ENCODE measurements around the gene TPSD1.
"Not testable (repeated sequence)": the region's sequence is repeated elsewhere in the genome, so short reads cannot be mapped to it uniquely, and the experiment has no call there.

Gene TPSD1

DNA sequence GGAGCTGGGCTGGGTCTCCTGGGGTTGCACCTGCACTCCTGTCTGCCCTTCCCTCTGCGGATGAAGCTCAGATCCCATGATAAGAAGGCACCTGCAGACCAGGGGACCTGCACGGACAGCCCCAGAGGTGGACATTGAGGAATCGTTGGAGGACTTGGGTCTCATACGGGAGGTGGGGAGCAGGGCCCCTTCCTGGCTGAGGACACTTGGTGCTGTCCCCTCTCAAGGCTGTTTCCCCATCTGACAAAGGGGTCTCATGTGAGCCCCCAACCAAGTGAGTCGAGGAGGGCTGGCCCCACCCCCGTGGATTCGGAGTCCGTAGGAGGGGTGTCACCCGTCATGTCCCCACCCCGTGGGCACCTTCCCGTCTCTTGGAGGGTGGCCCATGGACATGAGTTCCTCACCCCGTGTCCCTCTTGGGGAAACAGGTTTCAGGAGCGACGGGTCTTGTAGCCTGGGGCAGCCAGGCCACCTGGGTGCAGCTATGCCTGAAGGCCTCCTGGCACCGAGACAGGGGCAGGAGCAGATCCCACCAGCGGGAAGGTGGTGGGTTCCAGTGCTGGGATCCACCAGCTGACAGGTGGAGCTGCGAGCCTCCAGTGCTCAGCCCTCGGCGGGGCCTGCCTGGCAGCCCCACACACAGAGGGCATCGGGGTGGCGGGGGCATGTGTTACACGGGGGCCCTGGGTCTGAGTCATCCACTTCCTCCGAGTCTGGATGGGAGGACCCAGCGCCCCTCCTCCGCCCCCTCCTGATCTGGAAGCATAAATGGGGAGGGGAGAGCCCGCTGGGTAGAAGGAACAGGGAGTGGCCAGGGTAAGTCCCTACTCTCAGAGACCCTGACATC lies at the start of gene TPSD1:
TSS of gene TPSD1 (plus strand) at position 794 of the 847 bp plus-strand sequence. CDS start 212 bp downstream, outside the sequence.
- DNase-seq (ENCODE audit: low read depth); H3K4me3 ChIP-seq (ENCODE audit: low read depth, low read length): not testable (repeated sequence)

DNA sequence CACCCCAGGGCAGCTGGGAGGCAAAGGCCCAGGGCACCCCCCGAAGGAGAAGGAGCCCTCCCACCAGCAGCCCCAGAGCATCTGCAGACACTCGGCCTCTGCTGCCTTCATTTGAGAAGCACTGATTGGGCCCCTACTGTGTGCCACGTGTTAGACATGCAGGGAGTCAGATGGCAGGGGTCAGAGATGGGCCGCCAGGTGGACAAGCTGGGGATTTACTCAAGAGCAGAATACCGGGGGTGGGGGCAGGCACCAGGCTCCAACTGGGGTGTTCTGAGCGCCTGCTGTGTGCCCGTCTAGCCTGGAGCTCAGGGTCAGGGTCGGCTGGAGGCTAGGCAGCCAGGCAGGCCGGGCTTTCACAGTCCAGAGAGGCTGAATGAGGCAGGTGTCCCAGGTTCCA lies 49.5 kb upstream of the TPSD1 start:
- no peak for DNase-seq (ENCODE audit: low read depth)
- H3K4me3 ChIP-seq (ENCODE audit: low read depth, low read length), result no peak overlapping the region

DNA sequence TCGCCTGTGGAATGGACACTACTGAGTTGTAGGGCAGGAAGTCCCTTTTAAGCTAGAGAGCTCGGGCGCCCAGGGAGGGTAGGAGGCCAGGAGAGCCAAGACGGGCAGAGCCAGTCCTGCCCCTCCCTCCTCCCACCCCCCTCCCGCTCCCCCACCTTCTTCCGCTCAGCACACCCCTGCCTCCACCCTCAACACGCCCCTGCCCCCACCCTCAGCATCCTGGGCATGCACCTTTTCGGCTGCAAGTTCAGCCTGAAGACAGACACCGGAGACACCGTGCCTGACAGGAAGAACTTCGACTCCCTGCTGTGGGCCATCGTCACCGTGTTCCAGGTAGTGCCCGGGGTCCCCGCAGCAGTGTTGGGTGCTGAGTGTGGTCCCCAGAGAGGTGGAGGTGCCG lies 49.1 kb upstream of the TPSD1 start:
- DNase-seq (ENCODE audit: low read depth), result no peak

DNA sequence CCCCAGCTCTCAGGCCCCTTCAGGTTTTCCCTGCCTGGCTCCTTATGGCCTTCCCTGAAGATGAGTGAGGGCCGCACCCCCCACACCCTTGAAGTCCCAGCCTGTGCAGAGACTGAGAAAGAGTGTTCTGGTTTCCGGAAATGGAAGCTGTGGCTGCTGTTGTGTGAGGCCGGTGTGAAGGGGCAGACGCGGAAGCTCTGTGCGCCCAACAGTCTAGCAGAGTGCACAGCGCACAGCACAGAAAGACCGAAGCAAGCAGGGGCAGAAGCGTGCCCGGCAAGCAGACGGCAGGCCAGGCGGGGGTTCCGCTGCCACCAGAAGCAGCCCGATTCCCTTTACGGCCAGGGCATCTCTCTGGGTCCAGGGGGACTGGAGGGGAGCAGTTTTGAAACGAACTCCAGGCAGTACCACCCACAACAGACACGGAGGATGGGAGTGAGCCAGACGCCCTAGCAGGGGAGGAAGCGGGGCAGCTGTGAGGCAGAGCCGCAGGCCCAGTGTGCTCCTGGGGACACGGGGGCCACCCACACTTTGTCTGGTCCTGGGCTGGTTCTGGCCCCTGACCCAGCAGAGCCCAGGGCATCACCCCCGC lies 47.5 kb upstream of the TPSD1 start:
- DNase-seq (ENCODE audit: low read depth), result no peak
- no peak overlapping the region for H3K4me3 ChIP-seq (ENCODE audit: low read depth, low read length)

More for the DNA sequence above, 49.1 kb upstream of the TPSD1 start:
- H3K4me3 ChIP-seq (ENCODE audit: low read depth, low read length), result no peak overlapping the region

DNA sequence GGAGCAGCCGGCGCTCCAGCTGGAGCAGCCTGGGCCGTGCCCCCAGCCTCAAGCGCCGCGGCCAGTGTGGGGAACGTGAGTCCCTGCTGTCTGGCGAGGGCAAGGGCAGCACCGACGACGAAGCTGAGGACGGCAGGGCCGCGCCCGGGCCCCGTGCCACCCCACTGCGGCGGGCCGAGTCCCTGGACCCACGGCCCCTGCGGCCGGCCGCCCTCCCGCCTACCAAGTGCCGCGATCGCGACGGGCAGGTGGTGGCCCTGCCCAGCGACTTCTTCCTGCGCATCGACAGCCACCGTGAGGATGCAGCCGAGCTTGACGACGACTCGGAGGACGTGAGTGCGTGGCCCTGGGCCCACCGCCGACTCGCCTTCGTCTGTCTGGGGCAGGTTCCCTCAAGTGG lies 46.8 kb upstream of the TPSD1 start:
- DNase-seq (ENCODE audit: low read depth), result no peak
- H3K4me3 ChIP-seq (ENCODE audit: low read depth, low read length), result no peak overlapping the region

DNA sequence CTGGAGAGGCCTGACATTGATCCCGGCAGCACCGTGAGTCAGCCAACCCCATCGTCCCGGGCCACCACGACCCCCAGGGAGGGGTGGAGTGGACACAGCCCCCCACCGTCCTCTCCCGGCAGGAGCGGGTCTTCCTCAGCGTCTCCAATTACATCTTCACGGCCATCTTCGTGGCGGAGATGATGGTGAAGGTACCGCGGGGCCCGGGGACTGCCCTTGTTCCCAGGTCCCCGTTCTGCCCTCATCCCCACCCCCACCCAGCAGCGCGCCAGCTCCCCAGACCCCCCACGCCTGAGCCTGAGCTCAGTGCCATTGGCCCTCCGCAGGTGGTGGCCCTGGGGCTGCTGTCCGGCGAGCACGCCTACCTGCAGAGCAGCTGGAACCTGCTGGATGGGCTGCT lies 45.4 kb upstream of the TPSD1 start:
- H3K4me3 ChIP-seq (ENCODE audit: low read depth, low read length), result no peak overlapping the region
- DNase-seq (ENCODE audit: low read depth), result no peak

DNA sequence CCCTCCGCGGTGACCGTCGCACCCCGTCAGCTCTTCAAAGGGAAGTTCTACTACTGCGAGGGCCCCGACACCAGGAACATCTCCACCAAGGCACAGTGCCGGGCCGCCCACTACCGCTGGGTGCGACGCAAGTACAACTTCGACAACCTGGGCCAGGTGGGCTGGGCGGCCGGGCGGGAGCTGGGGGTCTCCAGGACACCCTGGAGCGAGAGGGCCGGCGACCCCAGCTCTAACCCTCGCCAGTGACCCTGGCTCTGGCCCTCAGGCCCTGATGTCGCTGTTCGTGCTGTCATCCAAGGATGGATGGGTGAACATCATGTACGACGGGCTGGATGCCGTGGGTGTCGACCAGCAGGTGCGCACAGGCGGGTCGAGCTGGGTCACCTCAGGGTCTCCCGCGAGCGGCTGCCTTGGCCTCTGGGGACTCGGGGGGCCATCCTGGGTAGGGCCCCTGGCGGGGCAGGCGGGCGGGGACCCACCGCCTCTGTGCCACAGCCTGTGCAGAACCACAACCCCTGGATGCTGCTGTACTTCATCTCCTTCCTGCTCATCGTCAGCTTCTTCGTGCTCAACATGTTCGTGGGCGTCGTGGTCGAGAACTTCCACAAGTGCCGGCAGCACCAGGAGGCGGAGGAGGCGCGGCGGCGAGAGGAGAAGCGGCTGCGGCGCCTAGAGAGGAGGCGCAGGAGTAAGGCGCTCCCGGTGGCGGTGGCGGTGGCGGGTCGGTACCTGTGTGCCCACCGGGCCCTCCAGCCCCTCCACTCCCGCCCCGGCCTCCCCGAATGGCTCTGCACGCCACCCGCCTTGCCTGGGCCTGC lies 44.2 kb upstream of the TPSD1 start:
- no peak for DNase-seq (ENCODE audit: low read depth)
- H3K4me3 ChIP-seq (ENCODE audit: low read depth, low read length), result no peak overlapping the region

DNA sequence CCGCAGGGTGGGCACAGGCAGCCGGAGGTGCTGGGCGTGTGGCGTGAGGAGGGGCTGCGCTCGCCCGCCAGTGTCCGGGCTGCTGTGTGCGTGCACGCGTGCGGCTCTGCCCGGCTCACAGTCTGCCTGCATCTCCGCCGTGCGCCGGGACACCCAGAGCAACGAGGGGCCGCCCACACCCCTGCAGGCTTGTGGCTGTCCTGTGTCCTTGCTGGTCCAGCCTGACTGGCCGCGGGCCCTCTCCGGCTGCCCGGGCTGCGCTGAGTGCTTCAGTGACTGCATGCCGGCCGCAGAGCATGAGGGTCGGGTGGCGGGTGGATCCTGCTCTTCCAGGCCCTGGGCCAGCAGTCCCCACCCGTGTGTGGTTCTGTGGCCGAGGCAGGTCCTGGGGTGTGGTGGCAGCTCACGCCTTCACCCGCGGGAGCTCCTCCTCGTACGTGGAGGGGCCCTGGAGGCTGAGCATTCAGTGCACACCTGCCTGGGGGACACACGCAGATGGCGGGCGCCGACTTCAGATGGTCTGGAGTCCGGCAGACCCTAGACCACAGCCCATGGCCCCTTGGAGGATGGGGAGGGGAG lies 43.2 kb upstream of the TPSD1 start:
- no peak for DNase-seq (ENCODE audit: low read depth)
- H3K4me3 ChIP-seq (ENCODE audit: low read depth, low read length), result no peak overlapping the region

DNA sequence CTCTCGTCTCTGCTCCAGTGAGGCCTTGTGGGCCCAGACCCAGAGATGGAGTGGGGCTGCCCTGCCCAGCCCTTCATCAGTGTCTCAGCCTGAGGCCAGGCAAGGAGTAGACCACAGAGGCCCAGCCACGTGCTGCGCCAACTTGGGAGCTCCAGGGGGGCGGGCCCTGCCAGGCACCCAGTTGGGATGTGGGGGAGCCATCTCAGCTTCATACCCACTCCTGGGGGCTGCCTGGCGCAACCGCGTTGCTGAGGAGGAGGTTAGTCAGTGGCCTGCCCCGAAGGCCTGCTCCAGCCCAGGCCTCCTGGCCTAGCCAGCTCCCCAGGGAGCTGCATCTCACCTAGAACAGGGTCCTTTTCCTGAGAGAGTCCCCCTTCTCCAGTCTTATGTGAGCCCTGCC lies 42.6 kb upstream of the TPSD1 start:
- no peak for DNase-seq (ENCODE audit: low read depth)
- no peak overlapping the region for H3K4me3 ChIP-seq (ENCODE audit: low read depth, low read length)

DNA sequence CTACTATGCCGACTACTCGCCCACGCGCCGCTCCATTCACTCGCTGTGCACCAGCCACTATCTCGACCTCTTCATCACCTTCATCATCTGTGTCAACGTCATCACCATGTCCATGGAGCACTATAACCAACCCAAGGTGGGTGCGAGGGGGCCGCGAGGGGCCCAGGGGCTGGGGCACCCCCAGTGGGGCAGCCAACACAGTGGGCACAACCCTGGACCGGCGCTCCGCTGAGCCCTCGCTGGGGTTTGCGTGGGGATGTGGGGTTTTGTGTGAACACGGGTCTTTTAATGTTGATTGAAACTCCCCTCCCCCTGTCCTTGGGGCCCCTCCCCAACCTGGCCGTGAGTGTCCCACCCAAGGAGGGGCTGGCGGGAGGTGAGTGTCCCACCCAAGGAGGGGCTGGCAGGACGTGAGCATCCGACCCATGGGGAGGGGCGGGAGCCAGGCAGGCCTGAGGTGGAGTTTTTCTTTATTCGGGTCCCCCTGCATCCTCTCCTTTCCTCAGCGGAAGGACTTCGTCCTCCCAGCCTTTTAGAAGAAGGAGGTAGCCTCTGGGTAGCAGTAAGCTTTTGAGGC lies 42.0 kb upstream of the TPSD1 start:
- no peak overlapping the region for H3K4me3 ChIP-seq (ENCODE audit: low read depth, low read length)
- DNase-seq (ENCODE audit: low read depth), result no peak

DNA sequence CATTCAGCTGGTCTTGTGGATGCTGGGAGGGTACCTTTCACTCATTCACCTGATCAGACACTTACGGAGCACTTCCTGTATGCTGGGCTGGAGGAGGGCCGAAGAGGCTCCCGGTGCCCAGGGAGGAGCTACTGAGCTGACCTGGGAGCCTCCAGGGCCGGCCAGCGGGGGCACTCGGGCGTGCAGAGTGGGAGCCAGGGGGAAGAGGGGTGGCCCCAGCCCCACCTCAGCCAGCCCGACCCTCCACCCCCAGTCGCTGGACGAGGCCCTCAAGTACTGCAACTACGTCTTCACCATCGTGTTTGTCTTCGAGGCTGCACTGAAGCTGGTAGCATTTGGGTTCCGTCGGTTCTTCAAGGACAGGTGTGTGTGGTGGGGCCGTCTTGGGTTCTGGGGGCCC lies 41.1 kb upstream of the TPSD1 start:
- DNase-seq (ENCODE audit: low read depth), result no peak
- no peak overlapping the region for H3K4me3 ChIP-seq (ENCODE audit: low read depth, low read length)

DNA sequence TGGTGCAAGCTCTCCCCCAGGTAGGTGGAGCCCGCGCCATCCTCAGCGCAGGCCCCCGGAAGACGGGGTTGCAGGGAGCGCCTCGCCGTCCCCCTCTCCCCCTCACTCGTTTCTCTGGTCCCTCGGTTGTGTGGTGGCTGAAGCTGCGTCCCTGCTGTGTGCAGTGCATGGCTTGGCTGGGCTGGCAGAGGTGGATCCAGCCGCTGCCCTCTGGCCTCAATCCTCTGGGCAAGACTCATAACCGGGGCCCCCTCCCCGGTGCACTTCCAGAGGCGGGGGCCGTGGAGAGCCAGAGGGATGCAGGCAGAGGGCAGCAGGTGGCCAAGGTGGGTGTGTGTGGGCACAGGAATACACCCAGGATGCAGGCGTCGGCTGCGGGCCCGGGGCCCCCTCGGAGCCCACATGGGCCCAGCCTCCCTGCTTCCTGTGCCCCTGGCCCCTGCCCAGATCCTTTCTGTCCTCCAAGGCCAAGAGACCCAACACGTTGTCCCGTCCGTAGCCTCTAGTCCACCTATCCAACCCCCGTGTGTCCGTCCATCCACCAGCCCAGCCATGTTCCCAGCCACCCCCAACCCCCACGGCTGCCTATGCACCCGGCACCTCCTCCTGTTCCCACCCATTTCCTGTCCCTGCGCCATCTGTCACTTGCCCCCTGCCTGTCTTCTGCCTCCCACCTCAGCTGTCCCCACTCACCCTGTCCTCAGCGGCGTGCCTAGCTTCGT lies 40.1 kb upstream of the TPSD1 start:
- no peak overlapping the region for H3K4me3 ChIP-seq (ENCODE audit: low read depth, low read length)

DNA sequence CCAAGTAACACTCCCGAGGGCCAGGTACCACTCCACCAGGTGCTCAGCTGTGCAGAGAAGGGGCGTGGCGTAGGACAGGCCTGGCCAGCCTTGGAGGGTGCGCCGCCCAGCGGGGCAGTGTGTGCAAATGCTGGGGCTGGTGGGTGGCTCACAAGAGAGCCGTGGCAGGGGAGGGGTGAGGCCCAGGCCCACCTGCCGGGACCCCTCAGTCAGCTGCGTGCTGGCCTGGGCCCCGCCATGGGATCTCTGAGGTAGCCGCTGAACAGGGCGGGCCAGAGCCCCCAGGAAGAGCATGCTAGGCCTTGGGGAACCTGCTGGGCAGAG lies 39.6 kb upstream of the TPSD1 start:
- H3K4me3 ChIP-seq (ENCODE audit: low read depth, low read length), result no peak overlapping the region
- no peak for DNase-seq (ENCODE audit: low read depth)

More for the DNA sequence above, 40.1 kb upstream of the TPSD1 start:
- DNase-seq (ENCODE audit: low read depth), result no peak

DNA sequence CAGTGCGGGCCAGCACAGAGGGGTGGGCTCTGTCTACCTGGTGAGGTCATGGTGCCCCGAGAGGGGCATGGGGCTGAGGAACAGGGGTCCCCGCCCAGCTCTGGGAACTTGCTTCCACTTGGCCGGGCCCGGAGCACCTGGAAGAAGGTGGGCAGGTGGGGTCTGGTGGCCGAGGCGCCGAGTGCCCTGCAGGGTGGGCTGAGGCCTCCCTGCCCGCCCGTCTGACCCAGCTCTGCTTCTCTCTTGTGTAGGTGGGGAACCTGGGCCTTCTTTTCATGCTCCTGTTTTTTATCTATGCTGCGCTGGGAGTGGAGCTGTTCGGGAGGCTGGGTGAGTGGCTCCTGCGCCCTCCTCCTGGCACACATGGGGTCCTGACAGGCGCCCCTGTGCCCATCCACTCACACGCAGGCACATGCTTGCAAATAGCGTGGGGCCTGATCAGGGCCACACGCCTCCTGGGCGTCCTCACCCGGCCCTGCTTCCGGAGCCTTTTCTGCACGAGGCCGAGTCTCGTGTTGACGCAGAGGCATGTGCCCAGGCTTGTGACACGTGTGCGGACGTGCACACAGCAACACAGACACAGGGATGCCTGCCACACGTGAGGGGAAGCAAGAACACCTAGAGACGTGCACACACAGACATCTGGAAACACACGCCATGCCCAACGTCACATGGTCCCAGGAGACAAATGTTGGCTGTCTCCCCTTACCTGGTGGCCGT lies 39.0 kb upstream of the TPSD1 start:
- DNase-seq (ENCODE audit: low read depth), result no peak
- H3K4me3 ChIP-seq (ENCODE audit: low read depth, low read length), result no peak overlapping the region

DNA sequence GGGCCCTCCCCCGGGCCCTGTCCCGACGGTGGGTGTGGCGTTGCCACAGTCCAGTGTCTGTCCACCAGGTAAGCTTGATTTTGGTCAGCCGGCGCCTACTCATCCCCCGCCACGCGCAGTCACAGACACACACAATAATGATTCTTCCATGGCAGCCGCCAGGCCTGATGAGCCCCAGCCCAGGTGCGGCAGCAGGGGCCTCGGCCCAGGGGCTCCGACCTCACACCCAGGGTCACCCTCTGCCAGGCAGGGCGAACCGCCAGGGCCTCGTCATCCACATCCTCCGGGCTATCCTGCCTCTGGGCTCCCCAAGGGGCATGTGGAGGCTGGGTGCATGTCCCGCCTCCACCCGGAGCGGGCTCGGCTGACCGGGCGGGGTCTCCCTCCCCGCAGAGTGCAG lies 38.3 kb upstream of the TPSD1 start:
- no peak for DNase-seq (ENCODE audit: low read depth)
- H3K4me3 ChIP-seq (ENCODE audit: low read depth, low read length), result no peak overlapping the region

DNA sequence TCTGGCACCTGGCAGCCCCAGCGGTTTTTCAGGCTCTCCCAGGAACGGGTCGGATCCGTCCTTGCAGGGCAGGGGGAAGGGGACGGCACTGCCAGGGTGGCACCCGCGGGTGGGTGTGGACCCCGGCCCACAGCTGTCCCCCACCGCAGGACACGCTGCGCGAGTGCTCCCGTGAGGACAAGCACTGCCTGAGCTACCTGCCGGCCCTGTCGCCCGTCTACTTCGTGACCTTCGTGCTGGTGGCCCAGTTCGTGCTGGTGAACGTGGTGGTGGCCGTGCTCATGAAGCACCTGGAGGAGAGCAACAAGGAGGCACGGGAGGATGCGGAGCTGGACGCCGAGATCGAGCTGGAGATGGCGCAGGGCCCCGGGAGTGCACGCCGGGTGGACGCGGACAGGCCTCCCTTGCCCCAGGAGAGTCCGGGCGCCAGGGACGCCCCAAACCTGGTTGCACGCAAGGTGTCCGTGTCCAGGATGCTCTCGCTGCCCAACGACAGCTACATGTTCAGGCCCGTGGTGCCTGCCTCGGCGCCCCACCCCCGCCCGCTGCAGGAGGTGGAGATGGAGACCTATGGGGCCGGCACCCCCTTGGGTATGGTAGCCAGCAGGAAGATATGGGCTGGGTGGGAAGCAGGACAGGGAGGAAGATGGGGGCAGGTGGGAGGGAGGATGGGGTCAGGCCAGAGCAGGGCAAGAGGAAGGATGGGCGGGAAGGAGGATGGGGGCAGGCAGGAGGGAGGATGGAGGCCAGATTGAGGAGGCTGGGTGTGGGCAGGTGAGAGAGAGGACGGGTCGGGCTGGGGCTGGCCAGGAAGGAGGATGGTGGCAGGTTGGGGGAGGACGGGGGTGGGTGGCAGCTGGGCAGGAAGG lies 37.6 kb upstream of the TPSD1 start:
- no peak for DNase-seq (ENCODE audit: low read depth)
- H3K4me3 ChIP-seq (ENCODE audit: low read depth, low read length), result no peak overlapping the region

DNA sequence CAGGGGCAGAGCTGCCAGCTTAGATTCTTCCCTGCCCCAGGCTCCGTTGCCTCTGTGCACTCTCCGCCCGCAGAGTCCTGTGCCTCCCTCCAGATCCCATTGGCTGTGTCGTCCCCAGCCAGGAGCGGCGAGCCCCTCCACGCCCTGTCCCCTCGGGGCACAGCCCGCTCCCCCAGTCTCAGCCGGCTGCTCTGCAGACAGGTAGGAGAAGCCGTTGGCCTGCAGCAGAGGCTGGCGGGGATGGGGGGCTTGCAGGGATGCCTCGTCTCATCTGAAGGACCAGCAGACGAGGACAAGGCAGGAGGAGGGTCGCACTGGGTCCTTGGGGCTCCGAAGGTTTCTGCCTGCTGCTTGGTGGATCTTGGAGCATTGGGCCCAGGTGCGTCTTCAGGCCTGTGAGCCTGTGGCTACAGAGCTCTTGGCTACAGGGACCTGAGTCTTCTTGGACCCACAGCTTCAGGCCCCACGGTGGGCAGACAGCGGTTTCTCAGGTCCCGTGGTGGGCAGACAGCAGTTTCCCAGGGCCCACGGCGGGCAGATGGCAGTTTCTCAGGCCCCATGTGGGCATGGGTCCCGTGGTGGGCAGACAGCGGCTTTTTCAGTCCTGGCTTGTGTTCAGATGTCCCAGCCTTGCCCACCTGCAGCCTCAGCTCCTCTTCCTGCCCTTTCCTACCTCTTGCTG lies 36.8 kb upstream of the TPSD1 start:
- no peak overlapping the region for H3K4me3 ChIP-seq (ENCODE audit: low read depth, low read length)
- DNase-seq (ENCODE audit: low read depth), result no peak
